Astrocyte of the spinal cord (primary cell): ENCODE data around the gene NOVA2.
A peak's percentile ranks its signal among the peaks of the same experiment; 100 is the strongest.

Experiments used
- DNase-seq: peaks from one replicate; pipeline ENCODE4 v3.0.0; 2011; ENCODE audit warnings: low read depth, low spot score
- H3K4me3 ChIP-seq: 2 replicates; pipeline ENCODE4 v1.5.1; 2011; ENCODE audit warnings: low read depth, mild to moderate bottlenecking, low read length, moderate library complexity
- CTCF ChIP-seq: IDR thresholded peaks from 2 replicates; pipeline ENCODE4 v1.5.1; 2012; ENCODE audit warnings: low read depth, mild to moderate bottlenecking, low read length, inconsistent platforms
- in situ Hi-C: cut with HindIII; loops from 2 replicates; pipeline ENCODE4 v1.10.0; 2017; ENCODE audit warnings: low sequenced_read_pairs

NOVA2 gene

DNA sequence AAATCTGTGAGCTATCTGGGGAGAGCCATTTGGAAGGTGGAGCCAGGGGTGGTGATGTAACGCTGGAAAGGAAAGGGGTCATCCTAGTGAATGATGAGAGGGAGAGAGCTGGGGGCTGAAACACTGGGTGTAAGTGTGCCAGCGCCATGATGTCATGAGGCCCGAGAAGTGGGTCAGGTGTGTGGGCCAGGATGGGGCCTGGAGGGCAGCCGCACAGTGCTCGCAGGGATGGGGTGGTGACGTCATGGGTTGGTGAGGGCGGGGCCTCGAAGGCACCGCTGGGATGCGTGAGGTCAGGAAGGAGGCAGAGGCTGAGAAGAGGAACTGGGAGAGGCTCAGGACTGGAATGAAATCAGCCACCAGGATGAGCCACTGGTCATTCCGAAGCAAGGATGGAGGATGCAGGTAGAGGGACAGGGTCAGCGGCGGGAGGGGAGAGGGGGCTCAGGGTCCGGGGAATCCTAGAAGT is 26.0 kb upstream of the NOVA2 start:
- DNase-seq, result no peak
- TF ChIP-seq CTCF, result no peak
- peak overlapping the region; percentile 8 for H3K4me3 ChIP-seq
- in situ Hi-C loops, result no loop called here

DNA sequence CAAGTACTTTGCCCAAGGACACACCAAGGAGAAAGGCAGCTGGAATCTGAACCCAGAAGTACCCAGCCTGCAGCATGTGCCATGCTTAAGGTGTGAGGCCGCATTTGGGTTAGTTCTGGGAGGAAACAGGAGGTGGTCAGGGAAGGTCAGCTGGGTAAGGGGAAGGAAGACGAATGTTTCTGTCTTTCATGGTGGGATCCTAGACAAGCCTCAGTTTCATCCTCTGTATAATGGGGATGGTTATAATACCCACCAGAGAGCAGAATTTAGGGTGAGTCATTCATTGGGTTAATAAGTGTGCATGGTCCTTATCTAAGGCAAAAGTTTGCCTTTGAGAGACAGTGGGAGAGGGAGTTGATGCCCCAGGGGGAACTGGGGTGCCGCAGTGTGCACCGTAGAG is 25.2 kb upstream of the NOVA2 start:
- no peak for TF ChIP-seq CTCF
- in situ Hi-C loops, result no loop called here
- DNase-seq, result no peak
- no peak overlapping the region for H3K4me3 ChIP-seq

- in situ Hi-C loops, result no loop called here
- H3K4me3 ChIP-seq, result no peak overlapping the region
- no peak for DNase-seq
- no peak for TF ChIP-seq CTCF
Observed at GRCh38 chr19:45996933-45997332, 23.3 kb upstream of the NOVA2 start.

DNA sequence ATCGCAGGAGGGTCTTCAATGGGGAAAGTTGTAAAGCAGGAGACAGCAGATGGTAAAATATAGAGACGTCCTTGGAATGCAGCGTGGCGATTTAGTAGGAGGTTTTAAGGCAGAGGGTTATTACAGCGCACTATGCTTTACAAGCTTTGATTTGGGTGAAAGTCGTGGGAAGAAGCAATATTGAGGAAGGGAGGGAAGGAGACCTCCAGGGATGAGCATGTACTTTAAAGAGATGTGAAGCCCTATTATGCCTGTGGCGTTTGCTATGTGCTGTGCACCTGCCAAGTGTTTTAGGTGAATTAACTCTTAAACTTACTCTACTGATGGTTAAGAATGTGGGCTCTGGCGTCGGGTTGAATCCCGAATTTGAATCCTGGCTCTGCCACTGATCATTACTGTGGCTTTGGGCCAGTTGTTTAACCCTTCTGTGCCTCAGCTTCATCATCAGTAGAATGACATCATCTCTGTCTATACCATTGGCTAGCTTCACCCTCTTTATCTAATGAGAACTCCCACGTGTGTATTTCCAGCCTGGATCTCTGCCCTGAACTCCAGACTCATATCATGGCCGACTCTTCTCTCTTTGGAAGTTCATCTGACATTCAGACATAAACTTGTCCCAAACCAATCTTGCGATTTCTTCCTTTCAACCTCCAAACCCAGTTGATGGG is 22.2 kb upstream of the NOVA2 start:
- in situ Hi-C loops, result no loop called here
- no peak for TF ChIP-seq CTCF
- DNase-seq, result no peak
- H3K4me3 ChIP-seq, result peak overlapping the region; percentile 87

- H3K4me3 ChIP-seq, result peak within 1 kb of the TSS; percentile 87
- TF ChIP-seq CTCF, result no peak
- DNase-seq, result peak; percentile 100
- in situ Hi-C loops, result no loop called here
Observed at GRCh38 chr19:45994998-45995714, 21.5 kb upstream of the NOVA2 start, which contains the start of gene CCDC61. Gene CCDC61 (plus strand): TSS chr19:45995467. CDS start chr19:46003019, 7,552 bp downstream.

DNA sequence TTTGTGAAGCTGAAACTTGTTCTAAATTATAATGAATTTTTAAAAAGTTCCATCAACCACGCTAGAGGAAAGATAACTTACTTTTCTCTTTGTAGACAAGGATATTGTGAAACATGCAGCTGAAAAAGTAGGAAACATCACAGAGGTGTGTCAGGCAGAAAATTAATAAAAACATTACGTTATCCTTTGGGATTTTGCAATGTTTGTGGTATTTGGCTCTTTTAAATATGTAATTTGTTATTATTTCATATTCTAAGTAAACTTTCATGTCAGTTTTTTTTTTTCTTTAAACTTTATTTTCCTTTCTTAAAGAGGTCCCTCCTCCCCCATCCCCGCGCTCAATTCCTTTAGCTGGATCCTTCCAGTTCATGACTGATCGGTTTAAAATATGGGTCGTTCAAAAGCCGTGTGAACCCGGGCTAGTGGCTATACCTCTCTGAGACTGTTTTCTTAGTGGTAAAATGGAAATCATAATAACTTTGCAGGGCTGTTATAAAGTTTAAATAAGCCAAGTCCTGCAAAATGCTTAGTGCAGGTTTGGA is 20.9 kb upstream of the NOVA2 start:
- in situ Hi-C loops, result no loop called here
- DNase-seq, result no peak
- TF ChIP-seq CTCF, result no peak
- H3K4me3 ChIP-seq, result peak overlapping the region; percentile 48
